Measurements from ENCODE around the gene FAM174B. TPM values are rescaled to one million over a fixed set of nuclear protein-coding genes. Genes with fewer than 3 reads are reported as not detected.

The FAM174B gene
- total RNA-seq, 1 donor from 2014 or later, result 11.0 TPM

GRCh38 chr15:92578096-92578835, 77.3 kb downstream of the FAM174B start:
- no peak overlapping the region for H3K27ac Mint-ChIP-seq (ENCODE audit: unreplicated experiment)
- no peak for TF ChIP-seq CTCF (IDR thresholded peaks at IDR 0.05)
- peaks cover 49% of the 10 kb centered on the region for H3K27me3 Mint-ChIP-seq (ENCODE audit: unreplicated experiment)
- peak; percentile 59 for DNase-seq (ENCODE audit: extremely low spot score, unreplicated experiment)
- no peaks in the 10 kb centered on the region for H3K36me3 Mint-ChIP-seq (ENCODE audit: unreplicated experiment)
- H3K4me1 Mint-ChIP-seq (ENCODE audit: unreplicated experiment), result no peaks in the 10 kb centered on the region
- H3K4me3 Mint-ChIP-seq (ENCODE audit: unreplicated experiment), result no peak overlapping the region
- H3K9me3 Mint-ChIP-seq (ENCODE audit: unreplicated experiment), result no peaks in the 10 kb centered on the region

- Mint-ChIP-seq H3K4me3 (ENCODE audit: unreplicated experiment) (no peak overlapping the region), H3K9me3 (ENCODE audit: unreplicated experiment) (no peaks in the 10 kb centered on the region), H3K27ac (ENCODE audit: unreplicated experiment) (no peak overlapping the region), H3K4me1 (ENCODE audit: unreplicated experiment) (no peaks in the 10 kb centered on the region), H3K36me3 (ENCODE audit: unreplicated experiment) (no peaks in the 10 kb centered on the region), H3K27me3 (ENCODE audit: unreplicated experiment) (peaks cover 45% of the 10 kb centered on the region)
- DNase-seq (ENCODE audit: extremely low spot score, unreplicated experiment), result peak; percentile 73
- TF ChIP-seq CTCF (IDR thresholded peaks at IDR 0.05), result no peak
Measured at GRCh38 chr15:92576597-92577200, 78.9 kb downstream of the FAM174B start.

GRCh38 chr15:92574566-92574965, 81.0 kb downstream of the FAM174B start:
- no peak overlapping the region for H3K27ac Mint-ChIP-seq (ENCODE audit: unreplicated experiment)
- H3K4me3 Mint-ChIP-seq (ENCODE audit: unreplicated experiment), result no peak overlapping the region
- H3K9me3 Mint-ChIP-seq (ENCODE audit: unreplicated experiment), result no peaks in the 10 kb centered on the region
- H3K27me3 Mint-ChIP-seq (ENCODE audit: unreplicated experiment), result peaks cover 42% of the 10 kb centered on the region
- H3K4me1 Mint-ChIP-seq (ENCODE audit: unreplicated experiment), result no peaks in the 10 kb centered on the region
- H3K36me3 Mint-ChIP-seq (ENCODE audit: unreplicated experiment), result no peaks in the 10 kb centered on the region
- TF ChIP-seq CTCF (IDR thresholded peaks at IDR 0.05), result no peak
- no peak for DNase-seq (ENCODE audit: extremely low spot score, unreplicated experiment)

GRCh38 chr15:92574161-92574560, 81.4 kb downstream of the FAM174B start:
- Mint-ChIP-seq H3K4me3 (ENCODE audit: unreplicated experiment) (no peak overlapping the region), H3K9me3 (ENCODE audit: unreplicated experiment) (no peaks in the 10 kb centered on the region), H3K27me3 (ENCODE audit: unreplicated experiment) (peaks cover 42% of the 10 kb centered on the region), H3K4me1 (ENCODE audit: unreplicated experiment) (no peaks in the 10 kb centered on the region), H3K36me3 (ENCODE audit: unreplicated experiment) (no peaks in the 10 kb centered on the region), H3K27ac (ENCODE audit: unreplicated experiment) (no peak overlapping the region)
- TF ChIP-seq CTCF (IDR thresholded peaks at IDR 0.05), result no peak
- no peak for DNase-seq (ENCODE audit: extremely low spot score, unreplicated experiment)

GRCh38 chr15:92571824-92572223, 83.8 kb downstream of the FAM174B start:
- no peak for TF ChIP-seq CTCF (IDR thresholded peaks at IDR 0.05)
- peaks cover 37% of the 10 kb centered on the region for H3K27me3 Mint-ChIP-seq (ENCODE audit: unreplicated experiment)
- H3K4me1 Mint-ChIP-seq (ENCODE audit: unreplicated experiment), result no peaks in the 10 kb centered on the region
- H3K9me3 Mint-ChIP-seq (ENCODE audit: unreplicated experiment), result no peaks in the 10 kb centered on the region
- no peak overlapping the region for H3K4me3 Mint-ChIP-seq (ENCODE audit: unreplicated experiment)
- H3K27ac Mint-ChIP-seq (ENCODE audit: unreplicated experiment), result no peak overlapping the region
- no peak for DNase-seq (ENCODE audit: extremely low spot score, unreplicated experiment)
- H3K36me3 Mint-ChIP-seq (ENCODE audit: unreplicated experiment), result no peaks in the 10 kb centered on the region

All from osteocyte (in vitro differentiated cells).